NOMO-1 treated with dmso at 0.1 percent for 144 hours (cell line): Measurements from ENCODE around the gene SH3PXD2B.
"Not testable (repeated sequence)": the region's sequence is repeated elsewhere in the genome, so short reads cannot be mapped to it uniquely, and the experiment has no call there.

Experiments used
- DNase-seq: peaks from one replicate; lab custom pipeline; 2025; ENCODE audit not compliant: unreplicated experiment; lab: John Stamatoyannopoulos, UW

Gene SH3PXD2B

DNA sequence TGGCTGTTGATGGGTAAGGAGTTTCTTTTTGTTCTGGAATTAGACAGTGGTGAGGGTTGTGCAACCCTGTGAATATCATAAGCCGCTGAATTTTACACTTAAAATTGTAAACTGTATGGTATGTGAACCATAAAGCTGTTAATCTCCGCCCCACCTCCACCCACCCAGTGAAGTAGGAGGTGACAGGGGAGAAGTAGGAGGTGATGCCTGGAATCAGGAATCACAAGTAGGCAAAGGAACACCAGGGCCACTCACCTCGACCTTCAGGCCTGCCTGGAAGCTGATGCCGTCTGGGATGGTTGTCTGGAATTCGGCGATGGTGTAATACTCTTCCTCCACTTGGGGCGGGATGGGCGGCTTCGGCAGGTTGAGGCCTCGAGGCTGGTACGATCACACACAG, 108.4 kb downstream of the SH3PXD2B start:
- no peak for DNase-seq

DNA sequence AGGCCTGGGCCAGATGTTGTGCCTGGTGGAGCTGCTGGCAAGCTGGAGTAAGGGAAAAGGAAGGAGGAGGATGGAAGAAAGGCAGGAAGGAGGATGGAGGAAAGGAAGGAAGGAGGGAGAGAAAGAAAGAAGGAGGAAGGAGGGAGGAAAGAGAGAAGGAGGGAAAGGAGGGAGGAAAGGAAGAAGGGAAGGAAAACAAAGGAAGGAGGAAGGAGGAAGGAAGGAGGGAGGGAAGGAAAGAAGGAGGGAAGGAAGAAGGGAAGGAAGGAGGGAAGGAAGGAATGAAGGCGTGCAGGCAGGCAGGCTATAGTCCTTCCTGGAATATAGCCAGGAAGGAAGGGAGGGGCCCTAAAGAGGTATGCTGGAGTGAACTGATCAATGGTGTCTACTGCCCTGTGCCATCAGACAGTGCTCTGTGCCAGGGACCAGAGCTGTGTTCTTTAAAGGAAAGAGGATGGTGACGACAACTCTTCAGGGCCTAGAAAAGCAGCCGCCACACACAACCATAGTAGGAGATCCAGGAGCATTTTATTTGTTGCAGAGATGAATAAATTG, 109.4 kb downstream of the SH3PXD2B start:
- no peak for DNase-seq

DNA sequence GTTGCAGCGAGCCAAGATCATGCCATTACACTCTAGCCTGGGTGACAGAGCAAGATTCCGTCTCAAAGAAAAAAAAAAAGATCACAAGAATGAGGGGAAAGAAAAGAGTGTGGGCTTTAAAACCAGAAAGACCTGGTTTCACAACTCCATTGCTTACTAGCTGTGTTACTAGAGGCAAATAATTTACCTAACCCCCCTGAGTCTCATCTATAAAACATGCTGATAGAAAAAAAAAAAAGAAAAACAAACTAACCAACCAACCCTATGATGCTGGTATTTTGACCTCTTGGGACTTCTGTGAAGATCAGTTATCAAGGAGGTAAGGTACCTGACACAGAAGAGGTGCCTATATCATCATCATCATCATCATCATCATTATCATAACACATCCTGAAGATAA, 110.6 kb downstream of the SH3PXD2B start:
- no peak for DNase-seq

DNA sequence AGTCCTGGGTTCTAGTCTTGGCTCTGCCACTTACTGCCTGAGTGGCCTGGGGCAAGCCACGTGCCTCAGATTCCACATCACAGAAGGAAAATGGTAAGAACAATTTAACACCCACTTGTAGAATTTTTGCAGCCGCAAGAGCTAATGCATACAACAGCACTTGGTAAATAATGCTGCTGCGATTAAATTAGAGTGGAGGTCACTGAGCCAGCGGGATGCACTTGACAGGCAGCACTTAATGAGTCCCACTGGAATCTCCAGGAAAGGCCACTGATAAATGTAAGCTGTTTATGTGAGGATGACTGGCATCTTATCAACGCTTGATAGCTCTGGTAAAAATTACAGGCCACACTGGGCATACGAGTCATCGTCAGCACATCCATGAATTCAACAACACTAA, 111.4 kb downstream of the SH3PXD2B start:
- DNase-seq: no peak

DNA sequence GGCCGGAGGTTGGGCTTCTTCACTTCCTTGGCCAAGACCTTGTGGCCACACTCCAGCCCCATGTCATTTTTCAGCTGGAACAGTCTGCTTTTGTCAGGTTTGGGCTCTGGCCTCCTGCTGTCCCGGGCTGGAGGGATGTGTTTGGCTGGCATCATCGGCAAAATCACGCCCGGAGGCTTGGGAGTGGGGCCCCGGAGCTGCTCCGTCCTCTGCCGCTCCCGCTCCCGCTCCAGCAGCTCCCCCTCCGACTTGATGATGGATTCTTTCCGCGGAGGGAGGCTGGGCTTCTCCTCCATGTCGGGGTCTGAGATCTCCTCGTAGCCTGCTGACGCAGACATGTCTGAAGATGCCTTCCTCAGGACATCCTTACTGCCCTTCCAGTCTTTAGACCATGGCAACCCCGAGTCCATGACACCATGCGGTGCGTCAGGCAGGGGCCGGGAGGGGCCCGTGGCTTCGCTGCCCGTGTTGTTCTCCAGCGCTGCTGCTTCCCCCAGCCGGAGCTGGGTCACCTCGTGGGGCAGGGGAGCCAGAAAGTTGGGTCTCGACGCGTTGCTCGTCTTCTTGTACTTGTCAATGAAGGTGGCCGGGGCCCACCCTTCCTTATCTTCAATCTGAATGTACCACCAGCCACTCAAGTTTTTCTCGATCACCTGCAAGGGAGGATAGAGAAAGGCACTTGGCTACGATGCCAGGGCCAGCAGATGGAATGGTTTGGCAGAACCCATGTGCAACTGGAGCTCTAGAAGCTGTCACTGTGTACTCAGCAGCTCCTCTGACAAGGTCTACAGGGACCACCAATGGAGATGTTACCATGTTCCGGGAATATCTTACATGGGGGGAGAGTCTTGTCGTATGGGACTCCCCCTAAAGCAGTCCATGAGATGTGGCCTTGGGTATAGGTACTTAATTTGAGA, 114.8 kb downstream of the SH3PXD2B start:
- DNase-seq: no peak

DNA sequence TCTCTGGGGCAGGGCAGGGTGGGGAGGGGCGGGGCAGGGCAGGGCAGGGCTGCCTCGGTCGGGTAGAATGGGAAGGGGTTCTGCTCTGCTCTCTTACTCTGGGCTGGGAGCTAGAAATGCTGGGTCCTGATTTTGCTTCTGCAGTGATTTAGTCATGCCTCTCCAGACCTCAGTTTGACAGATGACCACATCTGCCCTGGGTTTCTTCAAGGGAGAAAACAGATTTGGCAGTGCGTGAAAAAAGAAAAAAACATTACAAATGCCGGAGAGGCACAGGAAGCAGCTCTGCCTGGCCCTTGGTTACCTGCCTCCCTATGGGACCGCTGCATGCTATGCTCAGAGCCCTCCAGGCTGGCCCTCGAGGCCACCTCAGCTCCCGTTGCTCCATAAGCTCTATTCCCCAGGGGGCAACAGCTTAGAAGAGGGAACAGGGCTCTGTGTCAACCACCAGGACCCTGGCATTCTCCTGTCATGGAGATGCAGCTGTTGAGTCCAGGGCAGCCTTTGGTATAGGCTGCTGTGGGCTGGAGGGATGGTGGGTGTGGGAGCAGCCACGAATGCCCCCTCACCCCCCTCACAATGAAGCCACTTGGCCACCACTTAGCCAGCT, 117.5 kb downstream of the SH3PXD2B start:
- DNase-seq: no peak

DNA sequence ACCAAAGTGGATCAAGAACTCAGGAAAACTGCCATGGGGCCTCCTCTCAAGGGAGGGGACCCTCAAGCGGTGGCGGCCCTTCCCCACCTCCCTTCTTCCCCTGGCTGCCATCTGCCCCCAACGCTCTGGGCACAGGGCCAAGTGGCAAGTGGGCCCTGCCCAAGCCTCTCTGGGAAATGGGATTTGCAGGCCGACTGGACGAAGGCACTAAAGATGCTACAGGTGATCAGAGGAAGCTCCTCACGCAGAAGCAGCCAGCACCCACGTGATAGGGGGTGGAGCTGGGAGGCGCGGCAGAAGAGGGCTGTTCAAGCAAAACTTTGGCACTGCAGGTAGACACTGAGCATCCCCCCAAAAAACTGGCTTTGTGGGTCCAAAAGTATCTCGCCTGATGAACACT, 118.1 kb downstream of the SH3PXD2B start:
- DNase-seq: no peak

DNA sequence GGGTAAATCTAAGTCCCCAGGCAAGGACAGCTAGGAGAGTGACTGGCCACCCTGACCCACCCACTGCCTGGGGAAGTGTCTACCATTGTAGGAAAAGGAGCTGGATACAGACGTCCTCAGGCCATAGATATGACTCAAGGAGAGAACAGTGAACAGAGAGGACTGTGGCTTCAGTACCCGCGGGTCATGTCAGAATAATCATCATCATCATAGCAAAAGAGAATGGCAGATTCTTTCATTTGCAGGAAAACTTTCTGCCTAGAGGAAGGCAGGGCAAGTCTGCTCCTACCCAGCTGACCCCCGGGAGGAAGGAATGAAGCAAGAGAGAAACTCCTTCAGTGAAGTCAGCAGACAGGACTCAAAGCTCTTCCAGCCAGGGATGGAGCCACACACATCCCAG, 118.6 kb downstream of the SH3PXD2B start:
- no peak for DNase-seq

DNA sequence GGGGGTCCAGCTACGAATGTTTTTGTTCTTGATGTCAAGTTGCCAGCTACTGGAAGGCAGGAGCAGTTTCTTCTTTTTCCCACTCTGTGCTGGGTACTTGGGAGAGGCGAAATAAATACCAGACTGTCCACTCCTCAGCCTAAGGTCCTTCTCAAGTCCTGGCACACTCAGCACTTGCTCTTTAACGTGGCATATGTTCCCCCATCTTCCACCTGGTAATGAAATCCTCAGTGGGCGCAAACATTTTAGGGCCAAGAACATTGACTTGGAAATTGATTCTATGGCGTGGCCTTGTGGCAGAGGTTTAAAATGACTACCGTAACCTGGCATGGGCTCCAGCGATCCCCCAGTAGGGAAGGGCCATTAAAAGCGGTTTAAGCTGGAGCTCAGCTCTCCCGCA, 119.7 kb downstream of the SH3PXD2B start:
- no peak for DNase-seq

DNA sequence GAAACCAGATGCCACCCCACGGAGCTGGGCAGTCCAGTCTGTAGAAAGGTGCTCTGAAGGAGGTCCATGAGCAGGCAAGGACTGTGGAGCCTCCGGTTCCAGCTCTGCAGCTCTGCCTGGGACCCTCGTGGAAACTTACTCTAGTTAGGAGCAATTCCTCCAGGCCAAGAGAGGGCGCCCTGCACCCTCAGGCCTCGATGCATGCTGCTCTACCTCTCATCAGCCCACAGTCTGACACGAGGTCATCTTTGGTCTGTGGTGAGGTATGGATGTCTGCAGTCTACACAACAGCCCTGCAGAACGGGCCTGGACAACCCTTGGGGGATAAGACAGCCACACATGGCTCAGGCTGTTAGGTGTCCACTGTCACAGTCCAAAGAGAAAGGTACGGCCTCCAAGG, 120.1 kb downstream of the SH3PXD2B start:
- DNase-seq: no peak

DNA sequence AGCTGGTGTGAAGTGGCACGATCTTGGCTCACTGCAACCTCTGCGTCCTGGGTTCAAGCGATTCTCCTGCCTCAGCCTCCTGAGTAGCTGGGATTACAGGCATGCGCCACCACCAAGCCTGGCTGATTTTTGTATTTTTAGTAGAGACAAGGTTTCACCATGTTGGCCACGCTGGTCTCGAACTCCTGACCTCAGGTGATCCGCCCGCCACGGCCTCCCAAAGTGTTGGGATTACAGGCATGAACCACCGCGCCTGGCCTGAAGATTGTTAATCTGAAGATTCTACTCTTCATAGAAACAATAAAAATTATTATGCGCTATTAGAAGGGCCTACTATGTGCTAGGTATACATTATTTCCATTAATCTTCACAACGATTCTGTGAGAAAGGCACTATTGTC, 127.4 kb downstream of the SH3PXD2B start:
- not testable (repeated sequence) for DNase-seq

DNA sequence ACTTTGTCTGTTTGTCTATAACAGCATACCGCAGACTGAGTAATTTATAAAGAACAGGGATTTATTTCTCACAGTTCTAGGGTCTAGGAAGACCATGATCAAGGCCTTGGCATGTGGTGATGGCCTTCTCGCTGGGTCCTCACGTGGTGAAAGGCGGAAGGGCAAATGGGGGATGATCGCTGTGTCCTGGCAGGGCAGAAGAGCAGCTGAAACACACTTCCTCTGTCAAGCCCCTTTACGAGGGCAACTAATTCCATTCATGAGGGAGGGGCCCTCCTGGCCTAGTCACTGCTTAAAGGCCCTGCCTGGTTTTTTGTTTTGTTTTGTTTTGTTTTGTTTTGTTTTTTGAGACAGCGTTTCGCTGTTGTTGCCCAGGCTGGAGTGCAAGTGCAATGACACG, 128.9 kb downstream of the SH3PXD2B start:
- DNase-seq: no peak

DNA sequence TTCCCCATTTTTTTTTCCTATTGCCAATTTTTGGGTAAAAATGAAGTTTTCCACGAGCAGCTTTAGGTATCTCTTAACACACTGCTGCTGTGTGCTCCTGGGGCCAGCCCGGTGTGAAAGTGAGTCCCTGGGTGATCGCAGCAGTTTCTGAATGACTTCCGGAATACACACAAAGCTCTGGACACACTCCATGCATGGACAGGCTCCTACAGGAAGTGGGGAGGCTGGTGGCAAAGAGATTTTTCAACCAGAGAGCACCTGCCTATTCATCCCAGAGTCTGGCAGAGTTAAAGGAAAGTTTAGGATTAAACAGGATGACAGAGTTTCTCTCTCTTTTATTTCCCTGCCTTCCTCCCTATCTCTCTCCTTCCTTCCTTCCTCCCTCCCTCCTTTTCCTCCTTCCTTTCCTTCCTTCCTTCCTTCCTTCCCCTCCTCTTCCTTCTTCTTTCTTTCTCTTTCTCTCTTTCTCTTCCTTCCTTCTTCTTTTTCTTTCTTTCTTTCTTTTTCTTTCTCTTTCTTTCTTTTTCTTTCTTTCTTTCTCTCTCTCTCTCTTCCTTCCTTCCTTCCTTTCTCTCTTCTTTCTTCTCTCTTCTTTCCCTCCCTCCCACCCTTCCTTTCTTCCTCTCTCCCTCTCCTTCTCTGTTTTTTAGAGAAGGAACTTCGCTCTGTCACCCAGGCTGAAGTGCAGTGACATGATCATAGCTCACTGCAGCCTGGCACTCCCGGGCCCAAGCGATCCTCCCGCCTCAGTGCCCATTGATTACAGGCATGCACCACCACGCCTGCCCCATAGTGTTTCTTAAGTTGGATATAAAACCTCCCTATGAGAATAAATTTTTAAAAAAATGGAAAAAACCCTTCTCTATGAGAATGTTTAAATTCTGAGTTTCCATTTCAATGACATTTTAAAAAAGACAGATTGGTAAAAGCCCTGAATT, 132.0 kb downstream of the SH3PXD2B start:
- no peak for DNase-seq

DNA sequence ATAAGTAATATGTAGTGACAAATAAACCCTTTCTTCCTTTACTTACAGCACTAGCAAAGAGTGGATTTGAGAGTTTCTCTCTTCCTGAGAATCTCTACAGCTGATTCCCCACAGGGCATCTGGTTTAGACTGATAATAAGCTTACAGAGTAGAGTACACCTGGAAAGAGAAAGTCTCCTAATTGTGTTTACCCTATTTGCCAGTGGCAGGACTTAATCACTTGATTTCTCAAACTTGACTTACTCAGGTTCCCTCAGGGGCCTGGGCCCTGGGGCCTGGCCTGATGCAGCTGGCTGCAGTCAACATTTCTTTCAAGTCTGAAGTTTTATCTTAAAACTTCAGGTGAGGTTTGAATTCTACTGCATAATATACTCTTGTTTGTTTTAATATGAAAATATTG, 132.7 kb downstream of the SH3PXD2B start:
- no peak for DNase-seq

DNA sequence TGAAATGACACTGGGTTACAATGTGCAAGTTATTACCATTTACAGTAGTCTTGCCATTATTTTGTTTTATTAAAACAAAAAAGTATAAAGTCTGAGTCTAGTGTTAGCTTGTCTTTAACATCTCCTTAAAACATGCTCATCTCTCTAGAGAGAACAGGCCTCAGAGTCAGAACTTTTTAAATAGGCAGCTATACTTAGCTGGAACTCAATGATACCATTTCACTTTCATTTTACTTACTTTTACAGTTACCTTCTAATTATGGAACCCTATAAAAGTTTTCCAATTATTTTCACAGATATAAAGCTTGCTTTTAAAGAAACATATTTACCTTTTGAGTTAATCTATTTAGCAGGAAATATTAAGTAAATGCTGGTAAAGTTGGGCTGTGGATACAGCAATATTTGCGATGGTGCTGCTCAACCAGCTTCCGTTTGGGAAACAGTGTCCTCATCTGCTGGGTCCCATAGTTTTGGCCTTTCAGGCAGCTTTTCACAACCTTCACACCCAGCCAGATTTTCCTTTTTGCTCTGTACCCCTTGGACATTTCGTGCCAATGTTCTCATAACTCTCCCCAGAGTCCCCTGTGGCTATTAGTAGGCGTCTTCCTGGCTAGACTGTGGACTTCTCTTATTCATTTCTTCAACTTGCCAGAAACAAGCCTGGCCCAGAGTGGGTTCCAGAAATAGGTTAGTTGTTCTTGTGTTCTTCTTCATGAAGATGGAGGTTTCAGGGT, 134.4 kb downstream of the SH3PXD2B start:
- no peak for DNase-seq

DNA sequence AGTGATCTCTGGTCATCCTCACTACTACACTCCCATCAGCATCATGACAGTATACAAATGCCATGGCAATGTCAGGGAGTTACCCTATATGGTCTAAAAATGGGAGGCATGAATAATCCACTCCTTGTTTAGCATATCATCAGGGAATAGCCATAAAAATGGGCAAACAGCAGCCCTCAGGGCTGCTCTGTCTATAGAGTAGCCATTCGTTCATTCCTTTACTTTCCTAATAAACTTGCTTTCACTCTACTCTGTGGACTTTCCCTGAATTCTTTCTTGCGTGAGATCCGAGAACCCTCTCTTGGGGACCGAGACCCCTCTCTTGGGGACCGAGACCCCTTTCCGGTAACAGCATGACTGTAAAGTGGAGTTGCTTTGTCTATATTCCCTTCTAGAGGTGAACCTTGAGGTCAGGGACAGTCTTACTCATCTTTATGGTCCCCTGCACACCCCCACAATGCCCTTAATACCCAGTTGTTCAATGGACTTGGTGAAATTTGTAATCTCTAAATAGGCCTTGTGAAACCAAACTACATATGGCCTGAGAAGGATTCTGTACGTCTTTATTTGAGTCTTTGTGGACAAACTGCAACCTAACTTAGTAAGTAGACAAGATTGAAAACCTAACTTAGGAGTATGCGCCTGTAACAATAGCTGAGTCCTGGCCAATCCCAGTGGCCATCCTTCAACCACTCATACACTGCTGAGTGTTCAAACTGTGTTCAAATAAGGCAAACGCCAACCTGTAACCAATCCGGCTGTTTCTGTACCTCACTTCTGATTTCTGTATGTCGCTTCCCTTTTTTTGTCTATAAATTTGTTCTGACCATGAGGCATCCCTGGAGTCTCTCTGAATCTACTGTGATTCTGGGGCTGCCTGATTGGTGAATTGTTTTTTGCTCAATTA, 138.5 kb downstream of the SH3PXD2B start:
- DNase-seq: no peak

DNA sequence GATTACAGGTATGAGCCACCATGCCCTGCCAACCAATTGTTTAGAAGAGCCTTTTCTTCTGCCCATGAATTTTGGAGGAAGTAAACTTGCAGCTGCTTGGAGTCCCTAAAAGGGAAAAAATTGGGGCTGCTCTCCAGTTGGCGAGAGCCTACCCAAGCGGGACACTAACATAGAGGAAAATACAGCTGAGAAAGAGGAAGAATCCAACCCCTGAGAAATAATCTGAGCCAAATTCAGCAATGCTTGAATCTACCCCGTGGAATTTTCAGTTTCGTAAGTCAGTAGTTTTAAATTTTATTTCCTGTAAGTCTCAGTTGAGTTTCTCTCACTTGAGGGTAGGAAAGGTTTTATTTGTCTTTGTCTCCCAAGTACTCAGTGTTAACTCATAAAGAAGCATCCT, 140.4 kb downstream of the SH3PXD2B start:
- no peak for DNase-seq

DNA sequence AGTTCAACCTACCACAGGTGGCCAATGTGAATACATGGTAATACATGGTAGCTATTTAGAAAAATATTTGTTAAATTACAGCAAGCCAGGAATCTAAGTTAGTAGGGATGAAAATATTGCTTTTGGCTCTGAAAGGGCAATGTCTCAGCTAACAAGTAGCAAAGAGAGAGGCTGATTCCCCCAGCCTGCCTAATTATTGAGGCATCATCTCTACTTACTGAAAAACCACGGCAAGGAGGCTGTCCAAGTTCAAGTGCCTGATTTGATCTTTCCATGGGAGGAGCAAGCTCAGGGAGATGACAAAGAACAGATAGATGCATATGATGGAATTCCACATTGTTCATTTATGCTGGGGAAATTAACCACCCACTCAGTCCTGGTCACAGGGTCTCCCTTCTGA, 142.0 kb downstream of the SH3PXD2B start:
- no peak for DNase-seq

DNA sequence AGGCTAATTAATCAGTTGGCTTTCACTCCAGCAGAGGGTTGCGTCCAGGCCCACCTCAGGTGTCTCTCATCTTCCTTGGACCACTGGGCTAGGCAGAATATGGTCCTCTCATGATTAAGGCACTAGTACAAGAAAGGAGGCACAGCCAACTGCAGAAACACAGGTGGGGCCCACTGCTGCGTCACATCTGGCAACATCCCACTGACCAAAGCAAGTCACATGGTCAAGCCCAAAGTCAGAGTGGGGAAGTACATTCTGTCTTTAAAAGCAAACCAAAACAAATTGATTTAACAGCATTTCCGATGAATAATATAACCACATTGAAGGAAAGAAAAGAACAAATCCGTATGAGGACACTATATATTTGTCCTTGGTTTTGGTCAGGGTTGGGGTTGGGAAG, 142.7 kb downstream of the SH3PXD2B start:
- no peak for DNase-seq

DNA sequence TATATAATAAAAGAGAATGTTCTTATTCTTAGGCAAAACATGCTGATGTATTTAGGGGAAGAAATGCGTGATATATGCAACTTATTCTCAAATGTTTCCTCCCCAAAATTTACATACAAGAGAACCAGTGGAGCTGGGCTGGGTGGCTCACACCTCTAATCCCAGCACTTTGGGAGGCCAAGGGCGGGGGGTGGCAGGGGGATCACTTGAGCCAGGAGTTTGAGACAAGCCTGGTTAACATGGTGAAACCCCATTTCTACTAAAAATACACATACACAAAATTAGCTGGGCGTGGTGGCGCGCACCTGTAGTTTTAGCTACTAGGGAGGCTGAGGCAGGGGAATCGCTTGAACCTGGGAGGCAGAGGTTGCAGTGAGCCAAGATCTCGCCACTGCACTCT, 143.3 kb downstream of the SH3PXD2B start:
- DNase-seq: no peak
